NK-92 (cell line): ENCODE results near the gene PNMA8C.
"Not testable (repeated sequence)": the region's sequence is repeated elsewhere in the genome, so short reads cannot be mapped to it uniquely, and the experiment has no call there.

Experiments used
- DNase-seq: peaks from one replicate; lab custom pipeline; 2025; ENCODE audit not compliant: unreplicated experiment; lab: John Stamatoyannopoulos, UW

PNMA8C gene

DNA sequence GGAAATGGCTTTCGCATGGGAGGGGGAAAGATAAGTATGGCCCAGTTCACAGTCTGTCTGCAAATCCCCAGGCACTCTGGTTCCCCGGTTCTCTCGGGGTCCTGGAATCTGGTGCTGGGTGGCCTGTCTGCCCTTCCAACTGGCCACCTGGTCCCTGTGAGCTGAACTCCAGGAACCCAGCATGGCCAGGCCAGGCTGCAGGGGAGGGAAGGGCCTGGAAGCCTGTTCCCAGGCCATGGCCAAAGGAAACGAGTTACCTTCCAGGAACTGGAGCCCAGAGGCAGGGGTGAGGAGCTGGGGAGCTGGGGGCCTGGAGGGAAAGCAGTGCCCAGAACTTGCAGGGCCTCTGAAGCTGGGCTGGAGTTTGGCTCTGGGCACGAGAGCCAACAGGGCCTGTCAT lies 19.1 kb upstream of the PNMA8C start:
- DNase-seq: no peak

DNA sequence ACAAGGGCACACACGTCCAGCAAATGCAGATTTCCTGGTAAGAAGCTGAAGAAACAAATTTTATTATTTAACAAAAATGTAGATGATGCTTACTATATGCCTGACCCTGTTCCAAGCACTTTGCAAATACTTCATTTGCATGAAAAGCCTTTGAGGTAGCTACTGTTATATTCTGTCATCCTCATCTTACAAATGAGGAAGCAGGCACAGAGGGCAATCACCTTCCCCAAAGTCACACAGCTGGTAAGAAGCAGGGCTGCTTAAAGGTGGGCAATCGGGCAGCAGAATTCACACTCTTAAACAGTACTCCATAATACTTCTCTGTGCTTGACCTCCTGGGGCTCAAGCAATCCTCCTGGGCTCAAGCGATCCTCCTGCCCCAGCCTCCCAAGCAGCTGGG lies 18.3 kb upstream of the PNMA8C start:
- no peak for DNase-seq

DNA sequence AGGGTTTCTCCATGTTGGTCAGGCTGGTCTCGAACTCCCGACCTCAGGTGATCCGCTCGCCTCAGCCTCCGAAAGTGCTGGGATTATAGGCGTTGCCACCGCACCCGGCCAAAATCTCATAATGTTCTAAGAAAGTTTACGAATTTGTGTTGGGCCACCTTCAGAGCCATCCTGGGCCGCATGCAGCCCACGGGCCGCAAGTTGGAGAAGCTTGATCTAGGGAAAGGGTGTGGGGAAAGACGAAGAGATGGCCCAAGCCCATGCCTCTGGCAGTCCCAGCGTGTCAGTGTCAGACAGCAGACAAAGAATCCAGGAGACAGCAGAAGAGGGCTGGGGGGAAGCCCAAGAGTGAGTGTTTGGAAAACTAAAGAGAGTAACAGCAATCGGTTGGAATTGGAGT lies 17.3 kb upstream of the PNMA8C start:
- DNase-seq: no peak

DNA sequence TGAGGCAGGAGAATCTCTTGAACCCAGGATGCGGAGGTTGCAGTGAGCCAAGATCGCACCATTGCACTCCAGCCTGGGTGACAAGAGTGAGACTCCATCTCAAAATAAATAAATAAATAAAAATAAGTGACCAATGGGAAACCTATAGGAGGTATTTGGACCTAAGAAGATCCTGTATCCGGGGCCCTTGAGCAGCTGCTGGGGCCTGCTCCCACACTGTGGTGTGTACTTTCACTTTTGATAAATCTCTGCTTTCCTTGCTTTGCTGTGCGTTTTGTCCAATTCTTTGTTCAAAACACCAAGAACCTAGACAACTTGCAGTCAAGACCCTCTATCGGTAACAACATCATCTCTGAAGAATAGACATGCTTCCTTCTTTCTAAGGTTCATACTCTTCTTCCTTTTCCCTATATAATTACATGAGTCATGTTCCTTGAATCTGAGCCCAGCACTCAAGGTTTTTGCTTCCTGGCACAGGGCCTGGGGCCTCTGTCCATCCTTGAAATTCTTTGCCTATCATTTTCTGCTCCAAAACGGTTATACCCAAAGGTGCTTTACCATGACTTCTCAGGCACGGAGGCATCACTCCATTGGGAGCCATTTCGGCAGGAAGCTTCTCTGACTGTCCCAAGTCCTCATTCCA lies 14.2 kb upstream of the PNMA8C start:
- DNase-seq: no peak

DNA sequence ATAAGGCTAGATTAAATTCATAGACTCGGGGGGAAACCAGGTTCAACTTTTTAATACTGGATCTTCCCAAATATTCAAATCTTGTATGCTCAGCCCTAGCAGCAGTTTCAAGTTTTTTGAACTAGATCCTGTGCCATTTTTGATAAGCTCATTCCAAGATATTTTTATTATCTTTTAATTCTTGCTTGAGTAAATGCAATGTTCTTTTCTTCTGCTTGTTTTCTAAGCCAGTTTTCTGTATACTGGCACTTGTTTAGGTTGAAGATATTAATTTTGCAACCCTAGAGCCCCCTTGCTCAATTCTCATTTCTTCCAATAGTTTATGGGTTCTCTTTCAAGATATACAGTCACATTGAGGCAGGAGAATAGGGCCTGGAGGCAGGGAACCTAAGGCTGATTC lies 13.1 kb upstream of the PNMA8C start:
- no peak for DNase-seq

DNA sequence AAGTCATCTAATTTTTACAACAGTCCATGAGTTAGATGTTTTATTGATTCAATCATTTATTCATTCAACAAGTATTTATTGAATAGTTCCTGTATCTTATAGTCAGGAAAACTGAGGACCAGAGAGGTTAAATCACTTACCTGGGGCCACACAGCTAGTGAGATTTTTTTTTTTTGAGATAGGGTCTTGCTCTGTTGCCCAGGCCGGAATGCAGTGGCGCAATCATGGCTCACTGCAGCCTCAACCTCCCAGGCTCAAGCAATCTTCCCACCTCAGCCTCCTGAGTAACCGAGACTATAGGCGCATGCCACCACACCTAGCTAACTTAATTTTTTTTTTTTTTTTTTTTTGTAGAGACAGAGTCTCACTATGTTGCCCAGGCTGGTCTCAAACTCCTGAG lies 7.0 kb upstream of the PNMA8C start:
- DNase-seq: not testable (repeated sequence)

DNA sequence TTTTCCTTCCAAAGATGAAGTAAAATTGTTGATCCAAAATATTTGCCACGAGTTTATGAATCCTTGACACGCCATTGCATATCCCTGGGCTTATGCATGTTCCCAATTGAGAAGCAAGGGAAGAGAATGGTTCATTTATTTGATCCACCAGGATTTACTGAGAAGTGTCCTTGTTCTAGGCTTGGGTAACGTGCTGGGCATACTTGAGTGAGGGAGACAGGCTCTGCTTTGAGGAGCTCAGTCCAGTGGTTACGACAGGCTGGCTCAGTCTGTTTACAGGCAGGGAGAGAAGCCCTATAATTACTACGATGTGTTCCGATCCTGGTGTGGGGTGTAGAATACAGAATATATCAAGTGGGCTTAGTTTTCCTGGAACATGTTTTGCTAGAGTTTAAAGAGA lies 6.3 kb upstream of the PNMA8C start:
- no peak for DNase-seq

DNA sequence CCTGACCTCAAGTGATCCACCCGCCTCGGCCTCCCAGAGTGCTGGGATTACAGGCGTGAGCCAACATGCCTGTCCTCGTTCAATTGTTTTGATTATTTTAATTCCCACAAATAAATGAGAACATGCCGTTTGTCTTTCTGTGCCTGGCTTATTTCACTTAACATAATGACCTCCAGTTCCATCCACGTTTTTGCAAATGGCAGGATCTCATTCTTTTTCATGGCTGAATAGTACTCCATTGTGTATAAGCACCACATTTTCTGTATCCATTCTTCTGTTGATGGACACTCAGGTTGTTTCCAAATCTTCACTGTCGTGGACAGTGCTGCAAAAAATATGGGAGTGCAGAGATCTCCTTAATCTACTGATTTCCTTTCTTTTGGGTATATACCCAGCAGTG lies 4.7 kb upstream of the PNMA8C start:
- DNase-seq: not testable (repeated sequence)

DNA sequence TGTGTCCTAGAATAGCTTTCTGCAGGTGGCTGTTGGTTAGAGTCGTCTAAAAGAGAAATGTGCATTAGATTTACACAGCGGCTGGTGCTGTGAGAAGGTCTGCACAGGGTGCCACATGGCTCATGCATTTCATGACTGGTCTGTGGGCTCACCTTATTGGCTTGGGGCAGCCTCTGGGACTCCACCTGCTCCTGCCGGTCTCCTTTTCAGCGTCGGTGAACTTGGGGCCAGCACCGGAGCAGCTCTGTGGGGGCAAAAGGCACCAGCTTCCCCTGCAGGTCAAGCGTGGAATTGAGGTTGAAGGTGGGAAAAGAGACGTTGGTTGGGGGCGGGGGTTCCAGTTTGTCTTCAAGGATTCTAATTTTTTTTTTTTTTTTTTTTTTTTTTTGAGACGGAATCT lies 3.1 kb upstream of the PNMA8C start:
- DNase-seq: no peak

DNA sequence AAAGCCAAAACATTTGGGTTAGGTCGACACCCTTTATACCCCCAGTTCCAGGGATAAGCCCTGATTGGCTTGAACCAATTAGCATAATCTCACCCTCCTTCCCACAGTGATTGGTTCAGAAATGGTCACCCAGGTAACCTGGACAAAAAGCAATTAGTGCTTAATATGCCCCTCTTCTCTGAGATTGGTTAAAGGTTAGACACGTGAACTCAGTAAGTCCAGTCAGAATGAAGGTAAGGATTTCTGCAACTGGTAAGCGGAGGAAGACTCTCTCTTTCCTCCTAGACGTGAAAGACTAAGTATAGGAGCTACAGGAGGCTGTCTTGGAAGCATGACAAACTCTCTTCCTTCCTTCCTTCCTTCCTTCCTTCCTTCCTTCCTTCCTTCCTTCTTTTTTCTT lies 1.3 kb upstream of the PNMA8C start:
- DNase-seq: no peak

DNA sequence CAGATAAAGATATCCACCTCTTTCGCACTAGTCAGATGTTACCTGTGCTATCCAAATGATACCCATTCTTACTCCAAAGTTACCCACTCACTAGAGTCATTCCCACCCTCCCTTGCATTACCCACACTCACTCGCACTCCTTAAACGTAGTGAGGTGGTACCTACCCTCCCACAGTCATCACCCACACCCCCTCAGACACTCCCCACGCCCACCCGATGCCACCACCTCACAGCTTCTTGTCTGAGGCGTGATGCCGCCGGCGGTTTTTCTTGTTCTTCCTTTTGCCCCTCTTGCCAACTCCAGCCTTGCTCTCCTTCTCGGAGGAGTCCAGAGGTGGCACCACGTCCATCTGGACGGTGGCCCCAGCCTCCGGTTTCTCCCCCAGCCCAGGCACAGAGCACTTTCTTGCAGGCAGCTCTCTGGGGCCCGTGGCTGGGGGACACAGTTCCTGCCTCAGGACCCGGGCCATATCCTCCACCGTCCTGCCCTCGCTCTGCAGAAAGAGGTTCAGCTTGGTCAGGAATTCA lies 1.2 kb downstream of the PNMA8C start:
- no peak for DNase-seq

DNA sequence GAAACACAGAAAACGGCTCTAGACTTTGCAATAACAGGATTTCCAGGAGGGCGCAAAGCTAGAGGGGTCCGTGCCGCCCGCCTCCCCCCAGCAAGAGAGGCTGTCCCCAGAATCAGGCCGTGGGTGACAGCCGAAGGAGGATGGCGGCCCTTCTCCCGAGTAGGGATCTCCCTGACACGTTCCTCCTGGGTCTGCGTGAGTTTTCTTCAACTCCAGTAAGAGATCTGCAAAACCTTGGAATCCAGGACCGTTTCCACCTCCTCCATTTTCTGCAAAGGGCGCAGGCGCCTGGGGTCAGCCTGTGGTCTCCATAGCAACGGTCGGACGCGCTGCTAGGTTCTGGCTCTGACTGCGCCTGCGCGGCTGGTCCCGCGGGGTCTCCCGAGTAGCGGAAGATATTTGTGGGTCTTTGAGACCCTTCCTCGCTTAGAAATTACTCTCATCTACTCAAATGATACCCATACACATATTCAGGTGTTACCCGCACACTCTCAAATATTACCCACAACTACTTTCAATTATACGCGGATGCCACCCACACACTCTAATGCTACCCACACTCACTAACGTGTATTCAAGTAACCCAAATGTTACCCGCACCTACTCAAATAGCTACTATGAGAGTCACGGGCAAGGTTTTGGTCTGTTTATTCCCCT lies 2.1 kb downstream of the PNMA8C start:
- DNase-seq: no peak

DNA sequence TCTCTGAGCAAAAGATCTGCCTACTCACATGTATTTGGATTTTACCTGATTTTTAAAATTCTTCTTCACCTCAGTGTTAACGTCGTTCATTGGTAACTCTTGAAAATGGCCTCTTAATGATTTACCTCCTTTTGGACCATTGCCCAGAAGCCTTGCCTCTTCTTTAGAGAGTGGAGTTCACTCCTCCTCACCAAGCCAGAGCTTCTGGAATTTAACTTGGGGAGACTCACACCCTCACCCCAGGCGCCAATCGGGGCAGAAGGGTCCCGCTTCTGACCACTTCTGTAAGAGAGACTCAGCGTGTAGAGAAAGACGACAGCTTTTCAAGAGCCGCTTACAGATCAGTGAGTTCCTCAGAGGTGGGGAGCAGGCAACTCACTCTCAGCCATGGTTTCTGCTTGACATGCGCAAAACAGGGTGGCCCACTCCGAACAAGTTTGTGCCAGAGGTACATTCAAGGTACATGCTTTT lies 2.7 kb downstream of the PNMA8C start:
- no peak for DNase-seq

DNA sequence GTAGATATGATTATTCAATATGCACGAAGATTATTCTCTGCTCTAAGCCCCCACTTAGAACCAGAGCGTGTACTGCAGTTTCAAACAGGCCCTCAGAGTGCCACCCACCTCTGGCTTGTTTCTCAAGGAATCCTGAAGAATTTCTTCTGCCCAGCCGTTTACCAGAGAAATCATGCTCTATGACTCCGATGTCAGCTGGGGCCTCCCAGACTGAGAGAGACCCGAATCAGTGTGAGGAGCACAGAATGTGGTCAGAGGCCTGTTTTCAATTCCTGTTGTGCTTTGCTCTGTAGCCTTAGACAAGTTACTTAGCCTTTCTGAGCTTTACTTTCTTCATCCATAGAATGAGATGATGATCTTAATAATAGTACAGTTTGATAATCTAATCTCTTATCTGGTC lies 5.5 kb downstream of the PNMA8C start:
- no peak for DNase-seq

DNA sequence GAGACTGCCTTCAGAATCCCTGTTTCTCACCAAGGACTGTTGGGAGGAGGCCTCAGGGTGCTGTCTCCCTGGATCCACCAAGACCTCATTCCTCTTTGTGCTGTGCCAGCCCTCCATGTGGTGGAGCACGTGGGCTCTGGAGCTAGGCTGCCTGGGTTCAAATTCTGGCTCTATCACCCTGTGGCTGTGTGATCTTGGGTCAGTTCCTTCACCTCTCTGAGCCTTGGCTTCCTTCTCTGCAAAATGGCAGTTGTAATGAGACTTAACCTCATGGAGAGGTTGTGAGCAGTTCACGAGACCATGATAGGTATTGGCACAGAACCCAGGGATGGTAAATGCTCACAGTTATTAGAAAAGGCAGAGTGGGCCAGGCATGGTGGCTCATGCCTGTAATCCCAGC lies 6.4 kb downstream of the PNMA8C start:
- DNase-seq: no peak

DNA sequence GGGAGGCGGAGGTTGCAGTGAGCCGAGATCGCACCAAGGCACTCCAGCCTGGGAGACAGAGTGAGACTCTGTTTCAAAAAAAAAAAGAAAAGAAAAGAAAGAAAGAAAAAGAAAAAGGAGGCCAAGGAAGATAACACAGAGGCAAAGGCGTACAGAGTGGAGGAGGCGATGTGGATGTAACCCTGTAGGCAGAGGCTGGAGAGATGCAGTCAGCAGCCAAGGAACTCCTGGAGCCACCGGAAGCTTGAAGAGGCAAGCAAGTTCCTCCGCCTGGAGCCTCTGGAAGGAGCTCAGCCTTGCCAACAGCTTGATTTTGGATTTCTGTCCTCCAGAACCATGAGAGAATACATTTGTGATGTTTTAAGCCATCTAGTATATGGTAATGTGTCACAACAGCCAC lies 8.7 kb downstream of the PNMA8C start:
- DNase-seq: no peak

DNA sequence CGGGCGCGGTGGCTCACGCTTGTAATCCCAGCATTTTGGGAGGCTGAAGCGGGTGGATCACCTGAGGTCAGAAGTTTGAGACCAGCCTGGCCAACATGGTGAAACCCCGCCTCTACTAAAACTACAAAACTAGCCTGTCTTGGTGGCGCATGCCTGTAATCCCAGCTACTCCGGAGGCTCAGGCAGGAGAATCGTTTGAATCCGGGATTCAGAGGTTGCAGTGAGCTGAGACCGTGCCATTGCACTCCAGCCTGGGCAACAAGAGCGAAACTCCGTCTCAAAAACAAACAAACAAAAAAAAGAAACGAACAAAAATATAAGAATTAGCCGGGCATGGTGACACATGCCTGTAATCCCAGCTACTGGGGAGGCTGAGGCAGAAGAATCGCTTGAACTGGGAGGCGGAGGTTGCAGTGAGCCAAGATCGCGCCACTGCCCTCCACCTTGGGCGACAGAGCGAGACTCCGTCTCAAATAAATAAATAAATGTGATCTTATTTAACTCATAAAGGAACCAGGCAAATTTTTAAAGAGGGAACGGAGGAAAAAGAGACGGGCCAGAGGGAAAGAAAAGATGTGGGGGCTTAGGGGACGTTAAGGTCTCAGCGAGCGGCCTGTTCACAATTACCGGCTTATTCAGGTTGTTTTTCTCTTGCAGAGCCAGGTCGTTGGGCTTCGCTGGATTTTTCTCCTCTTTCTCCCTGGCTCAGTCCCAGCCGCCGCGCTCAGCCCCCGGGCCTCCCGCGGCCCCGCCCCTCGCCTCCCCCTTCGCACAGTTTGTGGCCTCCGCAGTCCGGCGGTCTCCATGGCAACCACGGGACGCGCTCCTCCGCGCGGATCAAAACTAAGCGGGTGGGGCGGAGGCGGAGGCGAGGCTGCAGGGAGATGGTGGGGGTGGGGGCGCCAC lies 12.7 kb downstream of the PNMA8C start:
- not testable (repeated sequence) for DNase-seq

DNA sequence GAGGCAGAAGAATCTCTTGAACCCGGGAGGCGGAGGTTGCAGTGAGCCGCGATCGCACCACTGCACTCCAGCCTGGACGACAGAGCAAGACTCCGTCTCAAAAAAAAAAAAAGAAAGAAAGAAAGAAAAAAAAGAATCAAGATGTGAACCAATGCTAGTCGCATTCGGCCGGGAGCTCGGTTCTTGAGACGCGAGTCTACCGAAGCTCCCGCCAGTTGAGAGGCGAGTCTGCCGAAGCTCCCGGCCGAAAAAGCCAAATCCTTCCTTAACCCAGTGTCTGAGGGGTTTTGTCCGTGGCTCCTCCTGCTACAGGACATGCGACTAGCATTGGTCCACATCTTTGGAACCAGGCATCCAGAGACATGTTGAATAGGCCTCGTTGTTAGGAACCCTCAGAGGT lies 13.8 kb downstream of the PNMA8C start:
- DNase-seq: not testable (repeated sequence)

DNA sequence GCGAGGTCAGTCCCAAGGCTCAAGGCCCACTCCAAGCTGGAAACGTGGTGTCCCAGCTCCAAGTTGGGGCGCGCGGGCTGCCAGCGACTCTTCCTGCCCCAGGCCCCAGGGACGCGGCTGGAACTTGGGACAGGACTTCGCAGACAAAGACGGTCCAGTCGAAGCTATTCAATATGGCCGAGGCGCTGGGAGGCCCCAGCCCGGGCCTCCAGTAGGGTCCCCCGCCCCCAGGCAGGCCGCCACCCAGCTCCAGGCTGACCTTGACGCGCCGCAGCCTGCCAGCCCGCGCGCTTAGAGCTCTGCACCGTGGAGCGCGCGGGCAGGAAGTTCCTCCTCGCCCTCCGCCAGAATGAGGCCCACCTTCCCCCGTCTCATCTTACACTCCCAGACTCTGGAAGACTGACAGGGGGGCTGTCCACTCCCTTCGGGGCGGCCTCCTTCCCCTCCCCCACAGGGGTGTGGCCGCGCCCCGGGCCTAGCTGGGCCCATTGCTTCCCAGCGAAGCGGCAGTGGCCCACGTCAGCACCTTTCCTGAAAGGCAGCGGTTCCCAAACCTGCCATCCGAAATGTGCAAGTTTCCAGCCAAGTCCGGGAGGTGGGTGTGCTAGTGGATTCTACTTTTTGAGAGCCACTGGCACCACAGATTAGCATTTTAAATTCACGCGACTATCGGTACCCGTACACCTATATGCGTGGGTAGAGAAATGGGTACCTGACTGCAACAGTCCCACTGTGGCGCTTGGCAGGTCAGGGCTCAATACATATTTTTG lies 15.3 kb downstream of the PNMA8C start, which contains the start of gene CCDC8:
CCDC8 (minus strand) TSS at position 303 of the 770 bp plus-strand sequence. CDS start 754 bp downstream, outside the sequence.
- no peak for DNase-seq

DNA sequence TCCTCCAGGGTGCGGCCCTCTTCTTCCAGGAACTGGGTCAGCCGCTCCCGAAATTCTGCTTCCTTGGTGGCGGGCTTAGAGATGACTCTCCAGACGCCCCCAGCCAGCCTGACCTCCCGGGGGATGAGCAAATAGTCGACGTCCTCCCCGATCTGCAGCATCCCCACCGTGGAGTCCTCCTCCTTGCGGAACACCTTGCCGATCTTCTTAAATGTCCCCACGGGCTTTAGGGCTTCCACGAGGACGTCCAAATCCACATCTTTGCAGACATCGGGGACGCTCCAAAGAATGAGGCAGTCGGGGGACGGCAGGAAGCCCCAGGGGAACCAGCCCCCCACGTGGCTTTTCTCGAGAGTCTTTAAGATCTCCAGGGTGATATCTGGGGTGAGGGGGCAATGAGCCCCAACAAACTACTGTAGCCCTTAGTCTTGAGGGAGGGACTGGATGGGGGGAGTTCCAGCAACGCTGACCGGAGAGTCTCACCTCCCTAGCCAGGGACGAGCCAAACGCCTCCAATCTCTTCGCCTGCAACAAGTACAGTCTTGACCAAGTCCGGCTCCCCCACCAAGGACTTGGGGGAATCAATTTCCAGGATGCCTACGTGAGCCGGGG lies 16.0 kb downstream of the PNMA8C start:
- no peak for DNase-seq
